GM10266 (cell line): ENCODE data around the gene PHOSPHO1.

Experiments used
- DNase-seq: peaks from one replicate; pipeline ENCODE4 v3.0.0; 2012; ENCODE audit errors: extremely low spot score
- CTCF ChIP-seq: IDR thresholded peaks from 2 replicates; pipeline ENCODE4 v1.5.1; 2012; ENCODE audit warnings: mild to moderate bottlenecking, low read depth; ENCODE audit not compliant: control insufficient read depth, insufficient read depth; ENCODE audit errors: missing control alignments

Gene PHOSPHO1

GRCh38 chr17:49200423-49201083, 30.0 kb downstream of the PHOSPHO1 start:
- no peak for DNase-seq
- no peak for TF ChIP-seq CTCF

- DNase-seq, result no peak
- no peak for TF ChIP-seq CTCF
Observed at GRCh38 chr17:49198211-49198610, 32.4 kb downstream of the PHOSPHO1 start.

- no peak for DNase-seq
Observed at GRCh38 chr17:49197346-49197998, 33.1 kb downstream of the PHOSPHO1 start.

GRCh38 chr17:49196520-49196919, 34.1 kb downstream of the PHOSPHO1 start:
- DNase-seq, result no peak
- no peak for TF ChIP-seq CTCF

More at GRCh38 chr17:49197346-49197998, 33.1 kb downstream of the PHOSPHO1 start:
- TF ChIP-seq CTCF, result no peak

GRCh38 chr17:49195751-49196150, 34.8 kb downstream of the PHOSPHO1 start:
- no peak for DNase-seq
- TF ChIP-seq CTCF, result no peak

GRCh38 chr17:49194297-49194607, 36.3 kb downstream of the PHOSPHO1 start:
- TF ChIP-seq CTCF, result no peak

GRCh38 chr17:49193513-49194296, 36.9 kb downstream of the PHOSPHO1 start:
- TF ChIP-seq CTCF, result no peak
- peak; percentile 59 for DNase-seq

More at GRCh38 chr17:49194297-49194607, 36.3 kb downstream of the PHOSPHO1 start:
- DNase-seq, result no peak
